Measurements from ENCODE around the gene MED13L. TPM values are rescaled to one million over a fixed set of nuclear protein-coding genes. Genes with fewer than 3 reads are reported as not detected.

The MED13L gene
- polyA plus RNA-seq, 1 of the 3 experiments (the other 2 are of a cell fraction): 17.1 TPM

DNA sequence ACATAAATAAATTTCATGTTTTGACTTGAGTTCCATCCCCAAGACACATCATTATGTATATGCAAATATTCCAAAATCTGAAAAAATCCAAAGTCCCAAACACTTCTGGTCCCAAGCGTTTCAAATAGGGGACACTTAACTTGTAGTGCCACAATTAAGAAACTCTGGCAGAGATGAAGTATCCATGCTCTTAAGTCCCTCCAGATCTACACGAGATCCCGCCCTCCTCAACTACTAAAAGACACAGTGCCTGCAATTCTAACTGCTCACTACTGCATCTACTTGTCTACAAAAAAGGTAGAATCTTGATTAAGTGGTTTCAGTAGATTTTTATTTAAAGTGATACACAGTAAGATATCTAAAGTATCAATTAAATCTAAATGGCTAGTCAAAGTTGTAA lies 97.0 kb downstream of the MED13L start:
- no peak overlapping the region for H3K27ac ChIP-seq (ENCODE audit: low read depth in 2 of 2, low read length in 1 of 2)
- WGBS (ENCODE audit: low lambda C conversion rate): 97% methylated on average over 3 of the region's 3 CpGs
- H3K9ac ChIP-seq: no peak overlapping the region
- ChIA-PET POLR2A (no interaction called here), CTCF (no interaction called here)
- H4K20me1 ChIP-seq (ENCODE audit: insufficient read depth): peaks cover 100% of the 10 kb centered on the region
- H3K36me3 ChIP-seq (replicated peaks in 1 of 2; ENCODE audit: control insufficient read depth in 1 of 2, insufficient read depth in 2 of 2, low read length in 1 of 2): peaks cover 0 to 4% of the 10 kb centered on the region in 2 experiments
- peaks cover 0 to 19% of the 10 kb centered on the region in 2 experiments; a peak in 2 of 4 replicates for H3K4me1 ChIP-seq (ENCODE audit: control insufficient read depth in 1 of 2, insufficient read depth in 2 of 2, low read depth in 1 of 2, low read length in 1 of 2)
- DNase-seq: no peak
- H3K27me3 ChIP-seq (ENCODE audit: insufficient read depth): no peaks in the 10 kb centered on the region
- H3F3A ChIP-seq (replicated peaks; ENCODE audit: insufficient read depth): peaks cover 31% of the 10 kb centered on the region
- TF ChIP-seq FOXJ3 (CRISPR knock-in tag; IDR thresholded peaks at IDR 0.05) (no peak), GATA2 (CRISPR knock-in tag; IDR thresholded peaks at IDR 0.05) (no peak), GABPA (IDR thresholded peaks at IDR 0.05; ENCODE audit: low read depth) (no peak), NFIC (IDR thresholded peaks at IDR 0.05; ENCODE audit: borderline replicate concordance) (no peak), JUND (IDR thresholded peaks at IDR 0.05) (no peak), RXRA (IDR thresholded peaks at IDR 0.05; ENCODE audit: borderline replicate concordance, low read depth) (no peak), POLR2AphosphoS5 (IDR thresholded peaks at IDR 0.05; ENCODE audit: low read depth, low read length) (no peak)
- TF ChIP-seq, protein P1, sequence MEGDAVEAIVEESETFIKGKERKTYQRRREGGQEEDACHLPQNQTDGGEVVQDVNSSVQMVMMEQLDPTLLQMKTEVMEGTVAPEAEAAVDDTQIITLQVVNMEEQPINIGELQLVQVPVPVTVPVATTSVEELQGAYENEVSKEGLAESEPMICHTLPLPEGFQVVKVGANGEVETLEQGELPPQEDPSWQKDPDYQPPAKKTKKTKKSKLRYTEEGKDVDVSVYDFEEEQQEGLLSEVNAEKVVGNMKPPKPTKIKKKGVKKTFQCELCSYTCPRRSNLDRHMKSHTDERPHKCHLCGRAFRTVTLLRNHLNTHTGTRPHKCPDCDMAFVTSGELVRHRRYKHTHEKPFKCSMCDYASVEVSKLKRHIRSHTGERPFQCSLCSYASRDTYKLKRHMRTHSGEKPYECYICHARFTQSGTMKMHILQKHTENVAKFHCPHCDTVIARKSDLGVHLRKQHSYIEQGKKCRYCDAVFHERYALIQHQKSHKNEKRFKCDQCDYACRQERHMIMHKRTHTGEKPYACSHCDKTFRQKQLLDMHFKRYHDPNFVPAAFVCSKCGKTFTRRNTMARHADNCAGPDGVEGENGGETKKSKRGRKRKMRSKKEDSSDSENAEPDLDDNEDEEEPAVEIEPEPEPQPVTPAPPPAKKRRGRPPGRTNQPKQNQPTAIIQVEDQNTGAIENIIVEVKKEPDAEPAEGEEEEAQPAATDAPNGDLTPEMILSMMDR (IDR thresholded peaks at IDR 0.05): no peak
- no peak overlapping the region for H3K4me2 ChIP-seq
- no peak overlapping the region for H3K4me3 ChIP-seq (ENCODE audit: low read depth in 2 of 2, low read length in 1 of 2)
- H3K9me3 ChIP-seq: no peaks in the 10 kb centered on the region
- no peaks in the 10 kb centered on the region for H3K9me2 ChIP-seq
- H3K79me2 ChIP-seq (ENCODE audit: insufficient read depth): peaks cover 100% of the 10 kb centered on the region
- no peak overlapping the region for H2AFZ ChIP-seq (ENCODE audit: low read depth)

DNA sequence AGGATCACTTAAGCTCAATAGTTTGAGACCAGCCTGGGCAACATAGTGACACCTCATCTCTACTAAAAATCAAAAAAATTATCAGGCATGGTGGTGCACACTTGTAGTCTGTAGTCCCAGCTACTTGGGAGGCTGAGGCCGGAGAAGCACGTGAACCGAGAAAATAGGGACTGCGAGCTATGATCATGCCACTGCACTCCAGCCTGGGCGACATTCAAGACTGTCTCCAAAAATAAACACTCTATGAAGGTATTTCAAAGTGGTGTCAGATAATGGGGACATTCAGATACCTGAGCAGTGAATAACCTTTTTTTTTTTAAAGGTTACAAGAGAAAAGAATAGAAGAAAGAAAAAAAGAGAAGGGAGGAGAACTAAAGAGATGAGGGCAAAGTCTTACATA lies 98.1 kb downstream of the MED13L start:
- H3K4me3 ChIP-seq (ENCODE audit: low read depth in 2 of 2, low read length in 1 of 2): no peak overlapping the region
- no peak overlapping the region for H3K9ac ChIP-seq
- CTCF ChIA-PET: no interaction called here
- no peaks in the 10 kb centered on the region for H3K9me2 ChIP-seq
- POLR2A ChIA-PET: no interaction called here
- no peak overlapping the region for H3K27ac ChIP-seq (ENCODE audit: low read depth in 2 of 2, low read length in 1 of 2)
- H3K36me3 ChIP-seq (replicated peaks in 1 of 2; ENCODE audit: control insufficient read depth in 1 of 2, insufficient read depth in 2 of 2, low read length in 1 of 2): peaks cover 0 to 4% of the 10 kb centered on the region in 2 experiments
- 94% methylated on average over 5 of the region's 5 CpGs for WGBS (ENCODE audit: low lambda C conversion rate)
- H2AFZ ChIP-seq (ENCODE audit: low read depth): no peak overlapping the region
- no peaks in the 10 kb centered on the region for H3K9me3 ChIP-seq
- peaks cover 0 to 13% of the 10 kb centered on the region in 2 experiments; a peak in 2 of 4 replicates for H3K4me1 ChIP-seq (ENCODE audit: control insufficient read depth in 1 of 2, insufficient read depth in 2 of 2, low read depth in 1 of 2, low read length in 1 of 2)
- peaks cover 100% of the 10 kb centered on the region for H3K79me2 ChIP-seq (ENCODE audit: insufficient read depth)
- TF ChIP-seq ELF1 (IDR thresholded peaks at IDR 0.05): no peak
- TF ChIP-seq, protein P2, sequence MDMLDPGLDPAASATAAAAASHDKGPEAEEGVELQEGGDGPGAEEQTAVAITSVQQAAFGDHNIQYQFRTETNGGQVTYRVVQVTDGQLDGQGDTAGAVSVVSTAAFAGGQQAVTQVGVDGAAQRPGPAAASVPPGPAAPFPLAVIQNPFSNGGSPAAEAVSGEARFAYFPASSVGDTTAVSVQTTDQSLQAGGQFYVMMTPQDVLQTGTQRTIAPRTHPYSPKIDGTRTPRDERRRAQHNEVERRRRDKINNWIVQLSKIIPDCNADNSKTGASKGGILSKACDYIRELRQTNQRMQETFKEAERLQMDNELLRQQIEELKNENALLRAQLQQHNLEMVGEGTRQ (IDR thresholded peaks at IDR 0.05; ENCODE audit: borderline replicate concordance, low read depth, low read length): no peak
- no peak for TF ChIP-seq NFIC (IDR thresholded peaks at IDR 0.05; ENCODE audit: borderline replicate concordance)
- no peak for TF ChIP-seq EP300 (IDR thresholded peaks at IDR 0.05; ENCODE audit: borderline replicate concordance in 1 of 2, low read depth in 1 of 2, low read length in 1 of 2)
- TF ChIP-seq, protein P3, sequence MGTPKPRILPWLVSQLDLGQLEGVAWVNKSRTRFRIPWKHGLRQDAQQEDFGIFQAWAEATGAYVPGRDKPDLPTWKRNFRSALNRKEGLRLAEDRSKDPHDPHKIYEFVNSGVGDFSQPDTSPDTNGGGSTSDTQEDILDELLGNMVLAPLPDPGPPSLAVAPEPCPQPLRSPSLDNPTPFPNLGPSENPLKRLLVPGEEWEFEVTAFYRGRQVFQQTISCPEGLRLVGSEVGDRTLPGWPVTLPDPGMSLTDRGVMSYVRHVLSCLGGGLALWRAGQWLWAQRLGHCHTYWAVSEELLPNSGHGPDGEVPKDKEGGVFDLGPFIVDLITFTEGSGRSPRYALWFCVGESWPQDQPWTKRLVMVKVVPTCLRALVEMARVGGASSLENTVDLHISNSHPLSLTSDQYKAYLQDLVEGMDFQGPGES (IDR thresholded peaks at IDR 0.05; ENCODE audit: low read depth, low read length): no peak
- TF ChIP-seq MXI1 (IDR thresholded peaks at IDR 0.05; ENCODE audit: low read depth, low read length): no peak
- peaks cover 100% of the 10 kb centered on the region for H4K20me1 ChIP-seq (ENCODE audit: insufficient read depth)
- peaks cover 20% of the 10 kb centered on the region for H3F3A ChIP-seq (replicated peaks; ENCODE audit: insufficient read depth)
- no peak for DNase-seq
- H3K27me3 ChIP-seq (ENCODE audit: insufficient read depth): no peaks in the 10 kb centered on the region
- no peak overlapping the region for H3K4me2 ChIP-seq

Measured in SK-N-SH (cell line).